Measurements from ENCODE around the gene CX3CL1.
"Not testable (repeated sequence)": the region's sequence is repeated elsewhere in the genome, so short reads cannot be mapped to it uniquely, and the experiment has no call there.

CX3CL1 gene

GRCh38 chr16:57382535-57383275 is 10.4 kb downstream of the CX3CL1 start:
- DNase-seq (ENCODE audit: low read depth): no peak

- DNase-seq (ENCODE audit: low read depth): no peak
Measured at GRCh38 chr16:57383276-57384247, 11.3 kb downstream of the CX3CL1 start.

GRCh38 chr16:57384248-57385070 is 12.2 kb downstream of the CX3CL1 start:
- no peak for DNase-seq (ENCODE audit: low read depth)

GRCh38 chr16:57385083-57385482 is 12.8 kb downstream of the CX3CL1 start:
- DNase-seq (ENCODE audit: low read depth): no peak

- no peak for DNase-seq (ENCODE audit: low read depth)
Measured at GRCh38 chr16:57386381-57386951, 14.2 kb downstream of the CX3CL1 start.

GRCh38 chr16:57387598-57388354 is 15.5 kb downstream of the CX3CL1 start:
- no peak for DNase-seq (ENCODE audit: low read depth)

- DNase-seq (ENCODE audit: low read depth): no peak
Measured at GRCh38 chr16:57388359-57389086, 16.2 kb downstream of the CX3CL1 start.

GRCh38 chr16:57389087-57389468 is 16.8 kb downstream of the CX3CL1 start:
- no peak for DNase-seq (ENCODE audit: low read depth)

GRCh38 chr16:57390636-57391295 is 18.5 kb downstream of the CX3CL1 start:
- DNase-seq (ENCODE audit: low read depth): no peak

GRCh38 chr16:57391300-57391699 is 19.0 kb downstream of the CX3CL1 start:
- DNase-seq (ENCODE audit: low read depth): no peak

GRCh38 chr16:57391708-57392107 is 19.4 kb downstream of the CX3CL1 start:
- no peak for DNase-seq (ENCODE audit: low read depth)

GRCh38 chr16:57392694-57393093 is 20.4 kb downstream of the CX3CL1 start:
- no peak for DNase-seq (ENCODE audit: low read depth)

- DNase-seq (ENCODE audit: low read depth): no peak
Measured at GRCh38 chr16:57394444-57394843, 22.2 kb downstream of the CX3CL1 start.

- no peak for DNase-seq (ENCODE audit: low read depth)
Measured at GRCh38 chr16:57395026-57395425, 22.7 kb downstream of the CX3CL1 start.

GRCh38 chr16:57396786-57397185 is 24.5 kb downstream of the CX3CL1 start:
- DNase-seq (ENCODE audit: low read depth): no peak

GRCh38 chr16:57397493-57397892 is 25.2 kb downstream of the CX3CL1 start:
- not testable (repeated sequence) for DNase-seq (ENCODE audit: low read depth)

- DNase-seq (ENCODE audit: low read depth): no peak
Measured at GRCh38 chr16:57401943-57402640, 29.8 kb downstream of the CX3CL1 start.

- DNase-seq (ENCODE audit: low read depth): no peak
Measured at GRCh38 chr16:57403965-57404817, 31.9 kb downstream of the CX3CL1 start, which contains the start of gene CCL17. CCL17 (plus strand) TSS chr16:57404767; CDS start chr16:57413933, 9,166 bp downstream.
